IMR-90 (cell line): ENCODE results near the gene CHMP6. TPM values are rescaled to one million over a fixed set of nuclear protein-coding genes. Genes with fewer than 3 reads are reported as not detected.

ENCODE experiments used
- ATAC-seq: fragments of 200-7000 bp; cut with Tn5 transposase; 2 replicates; pipeline ENCODE4 v1.9.1; 2020; ENCODE audit warnings: low read depth, mild to moderate bottlenecking, moderate library complexity
- BruUV-seq: library from RNA; stranded (reverse); fragments of 400-500 nt; replicated peaks from 2 replicates; lab custom pipeline; 2021; lab: Mats Ljungman, UMichigan
- CTCF ChIA-PET: fragments of 300-600 bp; formaldehyde crosslinking; extraction: SDS; loops from one replicate; lab custom pipeline; 2021; ENCODE audit warnings: antibody characterized with exemption; lab: Yijun Ruan, JAX
- POLR2A ChIA-PET: fragments of 300-600 bp; sonication (Branson Sonifier 250); formaldehyde crosslinking; loops from one replicate; lab custom pipeline; 2022; ENCODE audit warnings: antibody characterized with exemption; ENCODE audit not compliant: unreplicated experiment; lab: Charles Lee
- DNase-seq: peaks from one replicate; pipeline ENCODE4 v3.0.0; 2013
- H2AFZ ChIP-seq: replicated peaks from 2 replicates; pipeline ENCODE3; 2013; ENCODE audit warnings: low read length, mild to moderate bottlenecking; ENCODE audit not compliant: poor library complexity
- H2AK5ac ChIP-seq: 2 replicates; pipeline ENCODE4 v1.6.1; 2013; ENCODE audit warnings: low read depth, low read length, inconsistent platforms
- H2AK9ac ChIP-seq: replicated peaks from 2 replicates; pipeline ENCODE3; 2013; ENCODE audit warnings: mild to moderate bottlenecking, low read depth, low read length, moderate library complexity; ENCODE audit not compliant: poor library complexity
- H2BK120ac ChIP-seq: 2 replicates; pipeline ENCODE4 v1.6.1; 2013; ENCODE audit warnings: low read depth, low read length, inconsistent platforms
- H2BK15ac ChIP-seq: 3 replicates; pipeline ENCODE4 v1.6.1; 2013; ENCODE audit warnings: low read depth, low read length, inconsistent platforms
- H2BK20ac ChIP-seq: 2 replicates; pipeline ENCODE4 v1.6.1; 2013; ENCODE audit warnings: low read depth, mild to moderate bottlenecking, inconsistent platforms, low read length, moderate library complexity
- H2BK5ac ChIP-seq: 2 replicates; pipeline ENCODE4 v1.6.1; 2013; ENCODE audit warnings: mild to moderate bottlenecking, low read depth, low read length, inconsistent platforms; ENCODE audit not compliant: poor library complexity, severe bottlenecking
- H3K14ac ChIP-seq: replicated peaks from 2 replicates; pipeline ENCODE4 v1.6.1; 2013; ENCODE audit warnings: low read depth, low read length, inconsistent platforms
- H3K18ac ChIP-seq: 2 replicates; pipeline ENCODE4 v1.6.1; 2013; ENCODE audit warnings: low read depth, low read length, control low read depth
- H3K23ac ChIP-seq: 2 replicates; pipeline ENCODE4 v1.6.1; 2013; ENCODE audit warnings: low read depth, low read length, inconsistent platforms
- H3K27ac ChIP-seq: 2 replicates; pipeline ENCODE4 v1.5.1; 2013; ENCODE audit warnings: mild to moderate bottlenecking, control low read depth, low read length; ENCODE audit not compliant: insufficient read depth
- H3K27me3 ChIP-seq: 2 replicates; pipeline ENCODE4 v1.6.1; 2013; ENCODE audit warnings: low read length; ENCODE audit not compliant: control insufficient read depth, insufficient read depth
- H3K36me3 ChIP-seq: 2 replicates; pipeline ENCODE4 v1.6.1; 2013; ENCODE audit warnings: low read length, mixed read lengths; ENCODE audit not compliant: control insufficient read depth, insufficient read depth
- H3K4ac ChIP-seq: 2 replicates; pipeline ENCODE4 v1.6.1; 2013; ENCODE audit warnings: low read depth, low read length, inconsistent platforms
- H3K4me1 ChIP-seq: 2 replicates; pipeline ENCODE4 v1.6.1; 2013; ENCODE audit warnings: low read length, mixed read lengths; ENCODE audit not compliant: control insufficient read depth, insufficient read depth
- H3K4me2 ChIP-seq: 2 replicates; pipeline ENCODE4 v1.6.1; 2013; ENCODE audit warnings: low read depth, mild to moderate bottlenecking, control low read depth, low read length, moderate library complexity
- H3K4me3 ChIP-seq: 2 replicates; pipeline ENCODE4 v1.5.1; 2013; ENCODE audit warnings: low read depth, mild to moderate bottlenecking, control low read depth, low read length, moderate library complexity; ENCODE audit not compliant: insufficient read depth
- H3K56ac ChIP-seq: 2 replicates; pipeline ENCODE4 v1.6.1; 2013; ENCODE audit warnings: low read length, inconsistent platforms; ENCODE audit not compliant: insufficient read depth; ENCODE audit errors: extremely low read depth
- H3K79me1 ChIP-seq, 2 experiments: 2 replicates each; pipeline ENCODE4 v1.6.1; 2013; ENCODE audit warnings: low read length in 2 of 2, inconsistent platforms in 1 of 2, low read depth in 1 of 2
- H3K9ac ChIP-seq: 2 replicates; pipeline ENCODE4 v1.6.1; 2013; ENCODE audit warnings: low read depth, low read length, control low read depth
- H3K9me1 ChIP-seq: 2 replicates; pipeline ENCODE4 v1.6.1; 2013; ENCODE audit warnings: low read length, inconsistent platforms; ENCODE audit not compliant: insufficient read depth
- H3K9me3 ChIP-seq: 2 replicates; pipeline ENCODE4 v1.6.1; 2013; ENCODE audit warnings: low read length; ENCODE audit not compliant: control insufficient read depth, insufficient read depth
- H4K20me1 ChIP-seq: 2 replicates; pipeline ENCODE4 v1.6.1; 2013; ENCODE audit warnings: low read length, inconsistent platforms; ENCODE audit not compliant: insufficient read depth
- H4K5ac ChIP-seq: 2 replicates; pipeline ENCODE4 v1.6.1; 2013; ENCODE audit warnings: mild to moderate bottlenecking, low read depth, low read length, control low read depth
- H4K8ac ChIP-seq, 2 experiments: 2 replicates each; pipeline ENCODE4 v1.6.1; 2013; ENCODE audit warnings: low read depth in 2 of 2, low read length in 2 of 2, control low read depth in 1 of 2, inconsistent platforms in 1 of 2
- H4K91ac ChIP-seq: 2 replicates; pipeline ENCODE4 v1.6.1; 2013; ENCODE audit warnings: low read depth, low read length, inconsistent platforms; ENCODE audit not compliant: insufficient read depth
- FOS ChIP-seq: fragments of 150-350 bp; IDR thresholded peaks from 2 replicates; pipeline ENCODE4 v1.6.1; 2016; ENCODE audit warnings: low read depth, low read length
- POLR2A ChIP-seq: IDR thresholded peaks from 2 replicates; pipeline ENCODE4 v1.6.1; 2012; ENCODE audit warnings: mild to moderate bottlenecking, low read depth, low read length
- WGBS, 2 experiments: methylation state at CpG; one replicate each; pipeline versions ENCODE4 v1.1.5 to v1.1.7; 2013; ENCODE audit warnings: missing lambda C conversion rate in 2 of 2; ENCODE audit not compliant: insufficient read length in 1 of 2; ENCODE audit errors: extremely low coverage in 2 of 2; 5-methylcytosine and 5-hydroxymethylcytosine counted together
- dilution Hi-C: fragments of 300-500 bp; cut with HindIII; formaldehyde crosslinking; loops from one replicate; pipeline ENCODE4 v1.14.3; 2018; ENCODE audit warnings: low sequenced_read_pairs; ENCODE audit not compliant: unreplicated experiment
- in situ Hi-C: fragments of 300-500 bp; cut with MboI; formaldehyde crosslinking; loops from 3 replicates; pipeline ENCODE4 v1.14.3; 2019; ENCODE audit warnings: low sequenced_read_pairs, inconsistent platforms, mixed read lengths
- intact Hi-C: fragments of 100-400 bp; cut with micrococcal nuclease; formaldehyde crosslinking; loops from 2 replicates; pipeline ENCODE4 v1.10.0; 2022
- polyA plus RNA-seq, 3 experiments: library from polyadenylated mRNA; depleted of rRNA; stranded (reverse); fragments of >200 nt; gene quantifications; 2 replicates each; pipeline ENCODE4 v1.2.3, GENCODE V29; 2012; ENCODE audit warnings: low replicate concordance in 1 of 3
- total RNA-seq: library from RNA; depleted of rRNA; stranded (reverse); fragments of >200 nt; gene quantifications from 2 replicates; pipeline ENCODE4 v1.2.3, GENCODE V29; 2012
- TF ChIP-seq, protein P1 (sequence below): fragments of 150-350 bp; IDR thresholded peaks from 2 replicates; pipeline ENCODE4 v1.6.1; 2016; ENCODE audit warnings: low read depth, mild to moderate bottlenecking, low read length, moderate library complexity, borderline replicate concordance

CHMP6 gene
- total and polyA plus RNA-seq, 2 of the 4 experiments (the other 2 are of a cell fraction): 5.0 to 40.3 TPM

GRCh38 chr17:80981929-80982425 lies 9.7 kb upstream of the CHMP6 start:
- no peak overlapping the region for H2BK5ac ChIP-seq
- H3K27me3 ChIP-seq: no peaks in the 10 kb centered on the region
- peak overlapping the region; percentile 43 for H2AFZ ChIP-seq
- peak overlapping the region; percentile 42 for H2AK9ac ChIP-seq
- no peak overlapping the region; the same call in 2 of the 3 replicates for H2BK15ac ChIP-seq
- BruUV-seq: no TSS peak
- TF ChIP-seq POLR2A (no peak), FOS (no peak)
- TF ChIP-seq, protein P1, sequence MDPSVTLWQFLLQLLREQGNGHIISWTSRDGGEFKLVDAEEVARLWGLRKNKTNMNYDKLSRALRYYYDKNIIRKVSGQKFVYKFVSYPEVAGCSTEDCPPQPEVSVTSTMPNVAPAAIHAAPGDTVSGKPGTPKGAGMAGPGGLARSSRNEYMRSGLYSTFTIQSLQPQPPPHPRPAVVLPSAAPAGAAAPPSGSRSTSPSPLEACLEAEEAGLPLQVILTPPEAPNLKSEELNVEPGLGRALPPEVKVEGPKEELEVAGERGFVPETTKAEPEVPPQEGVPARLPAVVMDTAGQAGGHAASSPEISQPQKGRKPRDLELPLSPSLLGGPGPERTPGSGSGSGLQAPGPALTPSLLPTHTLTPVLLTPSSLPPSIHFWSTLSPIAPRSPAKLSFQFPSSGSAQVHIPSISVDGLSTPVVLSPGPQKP: no peak
- H3K4me3 ChIP-seq: no peak overlapping the region
- H2BK20ac ChIP-seq: no peak overlapping the region; the same call in 1 of the 2 replicates
- no peak overlapping the region; the same call in 1 of the 2 replicates for H4K91ac ChIP-seq
- no peaks in the 10 kb centered on the region for H4K20me1 ChIP-seq
- peaks cover 2% of the 10 kb centered on the region for H3K9me3 ChIP-seq
- no peak overlapping the region for H3K27ac ChIP-seq
- WGBS, 2 experiments: 78% methylated on average over 4 of the region's 17 CpGs; no CpG with 5 or more reads in 1 of the 2 experiments
- no peak overlapping the region for H3K4ac ChIP-seq
- no peak for ATAC-seq
- DNase-seq: no peak
- no peak overlapping the region for H3K23ac ChIP-seq
- no peak overlapping the region for H3K9ac ChIP-seq
- H4K5ac ChIP-seq: no peak overlapping the region
- no peak overlapping the region for H3K56ac ChIP-seq
- CTCF ChIA-PET: interaction anchor here (0.9 kb wide), 1 partner anchor 555 kb away, joined by 3 read pairs; no protein-coding TSS in a partner anchor
- POLR2A ChIA-PET: no interaction called here
- no peak overlapping the region; the same call in 1 of the 2 replicates for H2BK120ac ChIP-seq
- no peak overlapping the region for H4K8ac ChIP-seq
- no peaks in the 10 kb centered on the region for H3K79me1 ChIP-seq
- intact Hi-C loops: loop anchor here (2.0 to 5.0 kb wide), 3 partner anchors 115 to 555 kb away; no protein-coding TSS in a partner anchor
- no peaks in the 10 kb centered on the region for H3K36me3 ChIP-seq
- dilution Hi-C loops: no loop called here
- H3K18ac ChIP-seq: no peak overlapping the region
- H3K4me2 ChIP-seq: no peak overlapping the region
- peaks cover 12% of the 10 kb centered on the region; the same call in 1 of the 2 replicates for H3K9me1 ChIP-seq
- H3K4me1 ChIP-seq: peaks cover 7% of the 10 kb centered on the region
- in situ Hi-C loops: loop anchor here (5.0 kb wide), 1 partner anchor 555 kb away; no protein-coding TSS in a partner anchor
- H3K14ac ChIP-seq: no peak overlapping the region
- peak overlapping the region; percentile 58 for H2AK5ac ChIP-seq
